GM23338 (cell line): ENCODE results near the gene GRIN2A.

ENCODE experiments used
- CREB1 ChIP-seq: fragments of 250-450 bp; sonication (Bioruptor Pico); IDR thresholded peaks from 2 replicates; pipeline ENCODE4 v1.5.0; 2020; ENCODE audit warnings: low read depth, mild to moderate bottlenecking, moderate library complexity
- EZH2 ChIP-seq: fragments of 200-600 bp; sonication (generic); IDR thresholded peaks from one replicate; pipeline ENCODE4 v1.8.0; 2017; ENCODE audit warnings: antibody characterized with exemption, mild to moderate bottlenecking, low read depth; ENCODE audit not compliant: unreplicated experiment
- EZH2phosphoT487 ChIP-seq: fragments of 200-600 bp; sonication (generic); IDR thresholded peaks from one replicate; pipeline ENCODE4 v1.8.1; 2018; ENCODE audit warnings: antibody characterized with exemption; ENCODE audit not compliant: unreplicated experiment
- JUNB ChIP-seq: IDR thresholded peaks from one replicate; pipeline ENCODE4 v1.6.1; 2016; ENCODE audit warnings: antibody characterized with exemption; ENCODE audit not compliant: unreplicated experiment
- NANOG ChIP-seq: IDR thresholded peaks from 2 replicates; pipeline ENCODE4 v1.6.1; 2016; ENCODE audit warnings: antibody characterized with exemption, borderline replicate concordance
- POLR2AphosphoS5 ChIP-seq: IDR thresholded peaks from 2 replicates; pipeline ENCODE4 v1.6.1; 2016; ENCODE audit warnings: antibody characterized with exemption, low read depth
- ZNF114 ChIP-seq: fragments of 250-450 bp; sonication (Bioruptor Pico); IDR thresholded peaks from 2 replicates; pipeline ENCODE4 v1.5.0; 2020; ENCODE audit warnings: mild to moderate bottlenecking, moderate library complexity
- TF ChIP-seq, protein P1 (sequence below), 2 experiments: fragments of 200-600 bp in 1 of 2; sonication (generic) in 1 of 2; conservative IDR thresholded peaks; 2 replicates each; pipeline versions ENCODE4 v1.5.1 to v1.6.1; 2016 to 2017; ENCODE audit warnings: antibody characterized with exemption in 2 of 2, low read depth in 2 of 2, mild to moderate bottlenecking in 2 of 2, moderate library complexity in 1 of 2
- TF ChIP-seq, protein P2 (sequence below): IDR thresholded peaks from one replicate; pipeline ENCODE4 v1.6.1; 2018; ENCODE audit warnings: antibody characterized with exemption; ENCODE audit not compliant: unreplicated experiment

DNA sequence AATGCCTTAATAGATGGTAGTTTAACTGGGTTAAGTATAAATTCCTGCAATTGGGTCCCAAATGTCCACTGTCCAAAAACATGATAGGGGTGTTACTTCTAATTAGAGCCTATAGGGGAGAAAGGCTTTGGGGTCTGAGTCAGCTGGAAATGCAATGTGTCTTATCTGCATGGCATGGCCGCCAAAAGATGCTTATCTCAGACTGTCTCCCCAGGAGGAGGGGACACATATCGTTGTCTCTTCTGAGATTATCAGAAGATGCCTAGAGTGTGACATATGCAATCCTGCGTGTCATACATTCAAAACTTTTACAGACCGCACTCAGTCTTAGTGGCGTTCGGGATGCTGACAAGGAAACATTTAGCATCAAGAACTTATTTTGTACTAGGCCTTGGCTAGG lies 442.9 kb downstream of the GRIN2A start:
- TF ChIP-seq, protein P1, sequence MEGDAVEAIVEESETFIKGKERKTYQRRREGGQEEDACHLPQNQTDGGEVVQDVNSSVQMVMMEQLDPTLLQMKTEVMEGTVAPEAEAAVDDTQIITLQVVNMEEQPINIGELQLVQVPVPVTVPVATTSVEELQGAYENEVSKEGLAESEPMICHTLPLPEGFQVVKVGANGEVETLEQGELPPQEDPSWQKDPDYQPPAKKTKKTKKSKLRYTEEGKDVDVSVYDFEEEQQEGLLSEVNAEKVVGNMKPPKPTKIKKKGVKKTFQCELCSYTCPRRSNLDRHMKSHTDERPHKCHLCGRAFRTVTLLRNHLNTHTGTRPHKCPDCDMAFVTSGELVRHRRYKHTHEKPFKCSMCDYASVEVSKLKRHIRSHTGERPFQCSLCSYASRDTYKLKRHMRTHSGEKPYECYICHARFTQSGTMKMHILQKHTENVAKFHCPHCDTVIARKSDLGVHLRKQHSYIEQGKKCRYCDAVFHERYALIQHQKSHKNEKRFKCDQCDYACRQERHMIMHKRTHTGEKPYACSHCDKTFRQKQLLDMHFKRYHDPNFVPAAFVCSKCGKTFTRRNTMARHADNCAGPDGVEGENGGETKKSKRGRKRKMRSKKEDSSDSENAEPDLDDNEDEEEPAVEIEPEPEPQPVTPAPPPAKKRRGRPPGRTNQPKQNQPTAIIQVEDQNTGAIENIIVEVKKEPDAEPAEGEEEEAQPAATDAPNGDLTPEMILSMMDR (conservative IDR thresholded peaks at IDR 0.05; ENCODE audit: low read depth in 2 of 2) = no peak
- TF ChIP-seq POLR2AphosphoS5 (no peak), EZH2 (no peak), CREB1 (CRISPR knock-in tag) (no peak), EZH2phosphoT487 (no peak), JUNB (no peak), NANOG (no peak), ZNF114 (no peak)
- TF ChIP-seq, protein P2, sequence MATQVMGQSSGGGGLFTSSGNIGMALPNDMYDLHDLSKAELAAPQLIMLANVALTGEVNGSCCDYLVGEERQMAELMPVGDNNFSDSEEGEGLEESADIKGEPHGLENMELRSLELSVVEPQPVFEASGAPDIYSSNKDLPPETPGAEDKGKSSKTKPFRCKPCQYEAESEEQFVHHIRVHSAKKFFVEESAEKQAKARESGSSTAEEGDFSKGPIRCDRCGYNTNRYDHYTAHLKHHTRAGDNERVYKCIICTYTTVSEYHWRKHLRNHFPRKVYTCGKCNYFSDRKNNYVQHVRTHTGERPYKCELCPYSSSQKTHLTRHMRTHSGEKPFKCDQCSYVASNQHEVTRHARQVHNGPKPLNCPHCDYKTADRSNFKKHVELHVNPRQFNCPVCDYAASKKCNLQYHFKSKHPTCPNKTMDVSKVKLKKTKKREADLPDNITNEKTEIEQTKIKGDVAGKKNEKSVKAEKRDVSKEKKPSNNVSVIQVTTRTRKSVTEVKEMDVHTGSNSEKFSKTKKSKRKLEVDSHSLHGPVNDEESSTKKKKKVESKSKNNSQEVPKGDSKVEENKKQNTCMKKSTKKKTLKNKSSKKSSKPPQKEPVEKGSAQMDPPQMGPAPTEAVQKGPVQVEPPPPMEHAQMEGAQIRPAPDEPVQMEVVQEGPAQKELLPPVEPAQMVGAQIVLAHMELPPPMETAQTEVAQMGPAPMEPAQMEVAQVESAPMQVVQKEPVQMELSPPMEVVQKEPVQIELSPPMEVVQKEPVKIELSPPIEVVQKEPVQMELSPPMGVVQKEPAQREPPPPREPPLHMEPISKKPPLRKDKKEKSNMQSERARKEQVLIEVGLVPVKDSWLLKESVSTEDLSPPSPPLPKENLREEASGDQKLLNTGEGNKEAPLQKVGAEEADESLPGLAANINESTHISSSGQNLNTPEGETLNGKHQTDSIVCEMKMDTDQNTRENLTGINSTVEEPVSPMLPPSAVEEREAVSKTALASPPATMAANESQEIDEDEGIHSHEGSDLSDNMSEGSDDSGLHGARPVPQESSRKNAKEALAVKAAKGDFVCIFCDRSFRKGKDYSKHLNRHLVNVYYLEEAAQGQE = no peak
